Muscle layer of duodenum (tissue), 2 donors: Measurements from ENCODE around the gene MAL.
"Not testable (repeated sequence)": the region's sequence is repeated elsewhere in the genome, so short reads cannot be mapped to it uniquely, and the experiment has no call there.

ENCODE experiments used
- H3K27ac ChIP-seq: one replicate; pipeline ENCODE4 v1.7.0; 2013; ENCODE audit warnings: mild to moderate bottlenecking, low read length
- H3K27me3 ChIP-seq: one replicate; pipeline ENCODE4 v1.7.0; 2013; ENCODE audit warnings: low read depth, mild to moderate bottlenecking, control low read depth, low read length
- H3K36me3 ChIP-seq, 2 donors: one replicate each; pipeline ENCODE4 v1.7.0; 2013; ENCODE audit warnings: low read length in 2 of 2, control low read depth in 1 of 2, mild to moderate bottlenecking in 1 of 2; ENCODE audit not compliant: insufficient read depth in 2 of 2, control insufficient read depth in 1 of 2
- H3K4me1 ChIP-seq, 2 donors: one replicate each; pipeline ENCODE4 v1.7.0; 2013; ENCODE audit warnings: low read length in 2 of 2, mild to moderate bottlenecking in 2 of 2, control low read depth in 1 of 2, moderate library complexity in 1 of 2; ENCODE audit not compliant: insufficient read depth in 2 of 2, control insufficient read depth in 1 of 2
- H3K4me3 ChIP-seq, 2 donors: one replicate each; pipeline ENCODE4 v1.7.0; 2013; ENCODE audit warnings: low read length in 2 of 2, low read depth in 1 of 2, mild to moderate bottlenecking in 1 of 2
- H3K9me3 ChIP-seq, 2 donors: one replicate each; pipeline ENCODE4 v1.7.0; 2013; ENCODE audit warnings: low read length in 2 of 2, control low read depth in 1 of 2, mild to moderate bottlenecking in 1 of 2; ENCODE audit not compliant: control insufficient read depth in 1 of 2
- donor health status: healthy.

Gene MAL

DNA sequence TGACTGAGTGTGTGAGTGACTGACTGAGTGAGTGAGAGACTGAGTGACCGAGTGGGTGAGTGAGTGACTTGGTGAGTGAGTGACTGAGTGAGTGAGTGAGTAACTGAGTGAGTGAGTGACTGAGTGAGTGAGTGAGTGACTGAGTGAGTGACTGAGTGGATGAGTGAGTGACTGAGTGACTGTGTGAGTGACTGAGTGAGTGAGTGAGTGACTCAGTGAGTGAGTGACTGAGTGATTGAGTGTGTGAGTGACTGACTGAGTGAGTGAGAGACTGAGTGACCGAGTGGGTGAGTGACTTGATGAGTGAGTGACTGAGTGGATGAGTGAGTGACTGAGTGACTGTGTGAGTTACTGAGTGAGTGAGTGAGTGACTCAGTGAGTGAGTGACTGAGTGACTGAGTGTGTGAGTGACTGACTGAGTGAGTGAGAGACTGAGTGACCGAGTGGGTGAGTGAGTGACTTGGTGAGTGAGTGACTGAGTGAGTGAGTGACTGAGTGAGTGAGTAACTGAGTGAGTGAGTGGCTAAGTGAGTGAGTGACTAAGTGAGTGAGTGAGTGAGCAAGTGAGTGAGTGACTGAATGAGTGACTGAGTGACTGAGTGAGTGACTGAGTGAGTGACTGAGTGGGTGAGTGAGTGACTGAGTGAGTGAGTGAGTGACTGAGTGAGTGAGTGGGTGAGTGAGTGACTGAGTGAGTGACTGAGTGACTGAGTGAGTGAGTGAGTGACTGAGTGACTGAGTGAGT lies 12.5 kb downstream of the MAL start:
- not testable (repeated sequence) for H3K27me3 ChIP-seq, H3K27ac ChIP-seq, H3K36me3 ChIP-seq, H3K9me3 ChIP-seq, H3K4me3 ChIP-seq
- peaks cover 0 to 11% of the 10 kb centered on the region in 2 donors for H3K4me1 ChIP-seq

- H3K4me3 ChIP-seq = no peak overlapping the region
- peaks cover 4 to 13% of the 10 kb centered on the region in 2 donors for H3K4me1 ChIP-seq
- no peaks in the 10 kb centered on the region for H3K36me3 ChIP-seq
- H3K9me3 ChIP-seq = no peaks in the 10 kb centered on the region
- H3K27ac ChIP-seq = no peak overlapping the region
- no peaks in the 10 kb centered on the region for H3K27me3 ChIP-seq
These were observed 13.3 kb downstream of the MAL start for GRCh38 chr2:95038635-95039298.

DNA sequence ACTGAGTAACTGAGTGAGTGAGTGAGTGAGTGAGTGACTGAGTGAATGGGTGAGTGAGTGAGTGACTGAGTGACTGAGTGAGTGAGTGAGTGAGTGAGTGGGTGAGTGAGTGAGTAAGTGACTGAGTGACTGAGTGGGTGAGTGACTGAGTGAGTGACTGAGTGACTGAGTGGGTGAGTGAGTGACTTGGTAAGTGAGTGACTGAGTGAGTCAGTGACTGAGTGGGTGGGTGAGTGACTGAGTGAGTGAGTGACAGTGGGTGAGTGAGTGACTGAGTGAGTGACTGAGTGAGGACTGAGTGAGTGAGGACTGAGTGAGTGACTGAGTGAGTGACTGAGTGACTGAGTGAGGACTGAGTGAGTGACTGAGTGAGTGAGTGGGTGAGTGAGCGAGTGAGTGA lies 13.9 kb downstream of the MAL start:
- Histone ChIP-seq H3K27ac (no peak overlapping the region), H3K36me3 (no peaks in the 10 kb centered on the region), H3K27me3 (no peaks in the 10 kb centered on the region), H3K9me3 (no peaks in the 10 kb centered on the region), H3K4me1 (peaks cover 4 to 13% of the 10 kb centered on the region in 2 donors), H3K4me3 (no peak overlapping the region)

- peaks cover 4 to 13% of the 10 kb centered on the region in 2 donors for H3K4me1 ChIP-seq
- no peak overlapping the region for H3K4me3 ChIP-seq
- H3K27ac ChIP-seq = no peak overlapping the region
- H3K27me3 ChIP-seq = no peaks in the 10 kb centered on the region
- no peaks in the 10 kb centered on the region for H3K9me3 ChIP-seq
- H3K36me3 ChIP-seq = no peaks in the 10 kb centered on the region
These were observed 14.5 kb downstream of the MAL start for GRCh38 chr2:95039978-95040377.

DNA sequence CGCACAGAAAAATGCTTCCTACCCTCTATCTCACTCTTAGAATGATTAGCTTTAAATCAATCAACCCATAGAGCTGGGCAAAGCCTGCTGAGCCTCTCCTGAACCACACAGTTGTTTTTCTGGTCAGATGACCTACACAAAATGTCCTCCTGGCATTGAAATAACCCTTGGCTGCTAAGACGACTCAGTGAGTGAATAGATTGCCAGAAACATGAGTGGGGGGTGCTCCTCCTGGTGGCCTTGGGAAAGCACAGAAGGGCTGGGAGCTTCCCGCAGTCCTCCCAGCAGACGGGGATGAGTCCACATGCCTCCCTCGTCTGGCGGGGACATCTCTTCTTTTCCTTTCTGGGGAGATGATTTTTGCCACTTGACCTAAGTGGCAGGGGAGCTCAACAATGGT lies 14.9 kb downstream of the MAL start:
- peaks cover 4 to 13% of the 10 kb centered on the region in 2 donors for H3K4me1 ChIP-seq

DNA sequence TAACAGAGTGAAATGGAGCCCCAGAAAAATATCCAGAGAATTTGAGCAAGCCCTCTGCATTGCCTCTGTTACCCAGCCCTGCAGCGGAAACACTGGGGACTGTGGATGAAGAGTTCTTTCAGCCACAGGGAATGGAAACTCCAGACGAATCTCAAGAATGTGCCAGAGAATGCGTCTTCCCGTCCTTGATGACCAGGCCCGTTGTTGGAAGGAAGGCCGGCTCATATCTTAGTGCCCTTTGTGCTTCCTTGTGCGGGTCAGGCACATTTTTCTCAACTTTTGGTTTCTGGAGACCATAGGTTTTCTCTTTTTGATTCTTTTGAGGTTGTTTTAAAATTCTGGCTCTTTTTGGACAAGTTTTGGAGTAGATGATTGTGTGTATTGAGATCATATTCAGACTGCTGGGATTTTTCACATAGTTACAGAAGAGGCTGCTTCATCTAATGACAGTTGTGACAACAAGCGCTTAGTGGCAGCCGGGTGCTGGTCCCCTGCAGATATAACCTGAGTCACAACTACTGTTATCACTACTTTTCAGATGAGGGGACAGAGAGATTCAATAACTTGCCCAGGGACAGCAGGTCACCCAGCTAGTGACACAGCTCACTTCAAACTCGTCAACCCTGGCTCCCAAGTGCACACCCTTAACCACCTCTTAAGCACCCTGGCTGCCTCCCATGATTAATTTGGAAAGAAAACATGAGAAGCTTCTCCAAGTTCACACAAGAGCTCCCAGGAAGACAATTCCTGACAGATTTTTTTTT lies 15.7 kb downstream of the MAL start:
- Histone ChIP-seq H3K36me3 (no peaks in the 10 kb centered on the region), H3K4me3 (no peak overlapping the region), H3K9me3 (no peaks in the 10 kb centered on the region), H3K4me1 (peaks cover 4 to 13% of the 10 kb centered on the region in 2 donors), H3K27ac (no peak overlapping the region), H3K27me3 (no peaks in the 10 kb centered on the region)

More for the DNA sequence above, 14.9 kb downstream of the MAL start:
- H3K9me3 ChIP-seq = no peaks in the 10 kb centered on the region
- H3K36me3 ChIP-seq = no peaks in the 10 kb centered on the region
- H3K4me3 ChIP-seq = no peak overlapping the region
- no peak overlapping the region for H3K27ac ChIP-seq
- no peaks in the 10 kb centered on the region for H3K27me3 ChIP-seq

- H3K27me3 ChIP-seq = no peaks in the 10 kb centered on the region
- H3K36me3 ChIP-seq = no peaks in the 10 kb centered on the region
- H3K4me1 ChIP-seq = peaks cover 4 to 13% of the 10 kb centered on the region in 2 donors
- no peak overlapping the region for H3K4me3 ChIP-seq
- H3K9me3 ChIP-seq = no peaks in the 10 kb centered on the region
- no peak overlapping the region for H3K27ac ChIP-seq
These were observed 16.4 kb downstream of the MAL start for GRCh38 chr2:95041824-95042442.

DNA sequence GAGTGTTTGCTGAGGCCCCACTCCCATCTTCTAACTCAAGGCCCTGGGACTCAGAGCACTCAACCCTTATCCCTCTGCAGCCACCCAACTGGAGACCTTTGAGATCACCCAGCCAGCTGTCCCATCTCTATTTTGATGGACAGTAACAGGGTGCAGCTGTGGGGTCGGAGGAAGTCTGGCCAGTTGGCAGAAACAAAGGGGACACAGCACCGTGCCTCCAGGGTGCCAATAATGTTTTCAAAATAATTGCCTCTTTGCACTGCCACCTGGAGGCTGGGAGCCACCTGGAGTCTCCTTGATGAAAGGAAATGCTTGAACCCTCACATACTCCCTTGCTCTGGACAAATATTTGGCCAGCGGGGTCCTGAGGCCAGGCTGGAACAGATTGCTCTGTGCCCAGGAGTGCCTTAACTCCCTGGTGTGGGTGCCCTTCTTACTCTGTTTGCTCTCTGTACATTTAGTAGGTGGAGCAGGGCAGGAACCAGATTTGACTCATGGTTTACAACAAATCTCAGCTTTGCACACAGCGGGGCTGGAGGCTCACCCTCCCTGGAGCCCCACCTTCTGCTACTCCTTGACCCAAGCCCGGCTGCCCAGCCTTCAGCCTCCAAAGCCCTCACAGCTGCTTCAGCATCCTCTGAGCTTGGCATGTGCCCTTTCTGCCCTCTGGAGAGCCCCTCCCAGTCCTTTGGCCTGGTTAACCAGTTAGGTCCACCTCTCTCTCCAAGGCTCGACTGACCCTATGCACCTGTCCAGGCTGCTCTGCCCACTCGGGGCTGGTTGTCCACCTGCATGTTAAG lies 17.2 kb downstream of the MAL start:
- Histone ChIP-seq H3K4me1 (peaks cover 4 to 13% of the 10 kb centered on the region in 2 donors), H3K36me3 (no peaks in the 10 kb centered on the region), H3K9me3 (no peaks in the 10 kb centered on the region), H3K27me3 (no peaks in the 10 kb centered on the region), H3K27ac (no peak overlapping the region), H3K4me3 (peak overlapping the region in 1 of 2 donors; percentile 10)

DNA sequence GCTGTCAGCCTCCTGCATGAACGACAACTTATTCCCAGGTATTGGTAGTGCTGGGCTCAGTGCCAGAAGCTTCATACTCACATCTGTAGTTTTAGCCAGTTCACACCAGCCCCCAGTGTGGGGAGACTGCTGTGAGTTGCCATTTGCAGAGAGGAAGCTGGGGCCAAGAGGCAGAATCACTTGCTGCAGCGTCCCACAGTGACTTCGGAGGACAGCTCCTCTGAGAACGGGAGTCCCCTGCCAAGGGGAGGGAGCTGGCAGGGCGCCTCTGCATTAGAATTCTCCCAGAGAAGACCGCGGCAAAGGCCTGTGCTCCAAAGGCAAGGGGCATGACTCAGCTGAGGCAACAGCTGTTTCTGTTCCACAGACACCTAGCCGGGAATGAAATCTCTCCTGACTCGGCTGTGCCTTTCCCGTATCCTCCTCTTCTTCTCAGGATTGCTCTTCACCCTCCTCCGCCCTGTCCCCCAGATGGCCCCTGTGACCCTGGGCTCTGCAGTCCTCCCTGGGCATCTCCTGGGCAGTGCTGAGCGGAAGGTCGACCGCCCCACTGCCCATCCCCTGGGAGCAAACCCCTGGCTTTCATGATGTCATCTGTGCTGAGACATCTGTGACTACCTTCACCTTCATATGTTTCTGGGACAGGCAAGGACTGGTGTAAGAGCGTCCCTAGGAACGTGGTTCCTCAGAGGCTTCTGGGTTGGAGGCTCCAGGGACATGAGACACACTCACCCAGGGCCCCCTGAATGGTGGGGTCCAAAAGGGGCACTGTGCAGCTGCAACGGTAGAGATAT lies 18.0 kb downstream of the MAL start:
- H3K4me1 ChIP-seq = peaks cover 4 to 13% of the 10 kb centered on the region in 2 donors
- H3K27ac ChIP-seq = no peak overlapping the region
- H3K27me3 ChIP-seq = no peaks in the 10 kb centered on the region
- peak overlapping the region in 1 of 2 donors; percentile 10 for H3K4me3 ChIP-seq
- H3K9me3 ChIP-seq = no peaks in the 10 kb centered on the region
- H3K36me3 ChIP-seq = no peaks in the 10 kb centered on the region

GRCh38 chr2:95044601-95045000 lies 19.1 kb downstream of the MAL start:
- Histone ChIP-seq H3K27me3 (no peaks in the 10 kb centered on the region), H3K27ac (no peak overlapping the region), H3K4me3 (no peak overlapping the region), H3K36me3 (no peaks in the 10 kb centered on the region), H3K4me1 (peaks cover 4 to 13% of the 10 kb centered on the region in 2 donors), H3K9me3 (no peaks in the 10 kb centered on the region)
